NCI-H82 treated with DMSO at 0.1 percent for 48 hours (cell line): ENCODE measurements around the gene COMMD10.
A peak's percentile ranks its signal among the peaks of the same experiment; 100 is the strongest.
"Not testable (repeated sequence)": the region's sequence is repeated elsewhere in the genome, so short reads cannot be mapped to it uniquely, and the experiment has no call there.

Source experiments
- DNase-seq: peaks from one replicate; lab custom pipeline; 2025; ENCODE audit not compliant: unreplicated experiment; lab: John Stamatoyannopoulos, UW

The COMMD10 gene

DNA sequence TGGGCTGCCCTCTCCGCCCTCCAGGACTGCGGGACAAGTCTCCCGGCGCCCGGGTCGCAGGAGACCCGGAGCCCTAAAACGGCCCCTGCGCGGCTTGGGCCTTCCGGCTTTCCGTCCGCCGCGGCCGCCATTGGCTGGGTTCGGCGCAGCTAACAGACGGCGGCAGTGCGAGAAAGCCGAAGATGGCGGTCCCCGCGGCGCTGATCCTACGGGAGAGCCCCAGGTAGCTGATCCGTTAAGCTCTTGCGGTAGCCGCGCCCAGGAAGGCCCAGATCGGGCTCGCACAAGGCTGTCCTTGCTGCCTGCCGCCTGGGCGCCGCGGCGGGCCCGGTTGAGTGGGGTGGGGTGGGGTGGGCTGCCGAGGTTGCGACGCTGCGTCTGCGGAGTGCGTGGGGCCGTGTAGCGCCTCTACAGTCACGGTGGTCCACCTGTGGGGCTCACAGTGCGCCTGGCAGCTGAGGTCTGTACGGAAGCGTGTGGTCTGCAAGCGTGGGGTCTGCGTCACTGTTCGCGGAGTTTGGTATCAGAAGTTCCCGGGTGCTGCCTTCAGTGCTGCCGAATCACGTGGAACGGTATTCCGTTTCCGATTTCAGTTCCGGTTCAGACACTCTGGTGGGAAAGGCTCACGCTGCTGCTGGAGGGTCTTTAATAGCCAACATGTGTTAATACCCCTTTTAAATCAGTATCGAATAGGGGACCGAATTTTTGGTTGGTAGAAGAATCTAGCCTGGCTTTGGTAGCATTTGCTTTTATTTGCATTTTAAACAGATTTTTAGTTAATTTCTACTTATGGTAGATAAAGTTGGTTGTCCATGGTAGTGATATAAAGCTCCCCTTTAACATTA, at the start of gene COMMD10:
COMMD10 (plus strand) TSS at position 155 of the 845 bp plus-strand sequence.
- DNase-seq = peak; percentile 49

DNA sequence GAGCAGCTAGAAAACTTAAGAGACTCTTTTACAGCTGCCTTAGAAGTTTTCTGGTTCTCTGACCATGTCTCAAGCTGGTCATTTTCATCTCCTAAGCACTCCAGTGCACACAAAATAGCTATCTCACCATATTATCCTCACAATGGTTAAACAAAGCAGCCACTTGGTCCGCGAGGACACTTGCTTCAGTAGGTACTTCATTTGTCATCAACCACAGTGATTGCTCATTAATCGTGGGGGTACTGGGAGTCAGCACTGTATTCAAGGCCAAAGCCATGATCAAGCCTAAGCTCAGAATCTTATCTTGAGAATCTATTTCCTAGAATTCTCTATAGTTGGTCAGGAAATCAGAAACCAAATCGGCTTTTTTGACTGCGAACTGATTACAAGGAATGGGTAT, 49.7 kb upstream of the COMMD10 start:
- no peak for DNase-seq

DNA sequence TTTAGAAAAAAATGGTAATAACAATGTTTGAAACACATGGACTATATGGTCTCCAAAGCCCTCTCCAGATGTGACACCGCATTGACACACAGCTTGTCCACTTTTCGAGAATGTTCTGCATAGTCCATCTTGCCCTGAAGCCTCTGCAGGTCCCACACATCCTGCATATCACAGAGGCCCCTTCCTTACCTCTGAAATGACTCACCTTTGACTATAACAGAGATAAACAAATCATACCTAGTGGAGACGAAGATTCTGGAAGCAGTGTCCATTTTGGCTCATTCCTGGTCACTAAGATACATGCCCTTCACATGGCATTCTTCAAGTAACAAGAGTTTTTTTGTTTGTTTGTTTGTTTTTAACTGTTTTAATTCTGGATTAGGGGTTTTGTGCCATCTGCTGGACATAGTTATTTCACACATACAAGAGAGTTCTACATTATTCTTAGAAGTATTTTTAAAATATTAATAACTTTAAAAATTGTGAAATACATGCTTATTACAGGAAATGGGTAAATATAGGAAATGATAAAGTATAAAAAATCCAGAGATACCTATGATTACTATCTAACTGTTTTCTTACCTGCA, 47.5 kb upstream of the COMMD10 start:
- DNase-seq = no peak

DNA sequence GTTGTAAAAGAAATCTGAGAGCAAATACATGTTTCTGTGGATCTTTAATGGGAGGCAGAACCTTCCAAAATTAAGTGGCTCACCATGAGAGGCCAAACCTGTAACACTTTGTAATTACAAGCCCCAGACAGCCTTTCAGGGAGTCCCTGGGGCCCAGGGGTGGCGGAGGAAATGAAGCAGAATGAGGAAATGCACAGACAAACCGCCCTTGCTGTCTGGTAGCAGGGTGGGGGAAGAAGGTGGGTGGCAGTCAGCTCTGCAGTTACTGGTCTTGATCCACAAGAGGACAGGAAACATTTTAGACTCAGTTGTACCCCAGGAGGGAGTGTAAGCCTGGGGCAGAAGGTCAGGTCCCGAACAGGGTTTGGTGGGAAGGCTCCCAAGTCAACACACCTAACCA, 46.0 kb upstream of the COMMD10 start:
- no peak for DNase-seq

DNA sequence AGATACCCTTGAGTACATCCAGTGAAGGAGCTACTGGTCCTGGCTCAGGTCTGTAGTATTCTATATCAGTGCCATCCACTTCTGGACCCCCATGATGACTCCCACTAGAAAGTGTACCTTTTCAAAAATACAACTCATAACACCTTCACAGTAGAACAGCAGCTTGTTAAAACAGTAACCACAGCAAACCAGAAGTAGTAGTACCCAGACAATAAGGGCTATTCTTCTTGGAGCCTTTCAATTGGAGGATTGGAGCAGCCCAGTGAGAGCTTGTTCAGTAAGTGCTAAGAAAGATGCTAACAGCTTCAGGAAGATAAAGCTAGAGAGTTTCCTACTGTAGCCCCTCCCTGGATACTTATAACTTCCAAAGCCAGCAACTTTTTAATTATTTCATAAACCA, 42.5 kb upstream of the COMMD10 start:
- no peak for DNase-seq

DNA sequence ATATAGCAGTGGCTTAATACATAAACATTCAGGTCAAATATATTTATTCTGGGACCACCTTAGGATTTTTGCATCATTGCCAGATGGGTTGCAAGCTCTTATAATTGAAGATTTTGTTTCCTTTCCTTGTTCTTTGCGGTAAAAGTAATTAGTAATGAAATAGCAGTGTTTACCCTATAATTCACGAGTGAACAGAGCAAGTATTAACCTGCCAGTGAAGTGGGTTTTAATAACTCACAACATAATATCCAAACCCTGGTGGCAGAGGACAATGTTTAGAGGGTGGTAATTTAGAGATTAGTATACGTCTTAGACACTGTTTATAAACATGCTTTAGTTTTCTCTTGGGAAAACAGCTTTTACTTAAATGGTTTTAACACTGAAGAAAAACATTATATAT, 40.8 kb upstream of the COMMD10 start:
- DNase-seq = no peak

DNA sequence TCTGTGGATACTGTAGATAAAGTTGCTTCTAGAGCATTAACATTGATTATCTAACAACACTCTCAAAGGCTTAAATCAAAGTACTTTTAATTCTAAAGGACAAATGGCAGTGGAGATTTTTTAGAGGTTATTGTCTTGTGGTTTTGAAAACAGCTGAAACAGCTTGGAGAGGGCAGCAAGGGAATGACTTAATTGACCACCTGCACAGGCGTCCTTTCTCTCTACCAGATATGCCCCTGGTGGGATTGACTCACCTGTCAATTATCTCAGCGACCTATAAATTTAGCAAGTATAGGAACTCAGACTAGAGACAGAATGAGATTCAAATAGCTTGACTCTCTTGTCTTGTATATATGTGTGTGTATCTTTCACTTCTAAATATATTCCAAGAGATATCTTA, 39.0 kb upstream of the COMMD10 start:
- DNase-seq = no peak

DNA sequence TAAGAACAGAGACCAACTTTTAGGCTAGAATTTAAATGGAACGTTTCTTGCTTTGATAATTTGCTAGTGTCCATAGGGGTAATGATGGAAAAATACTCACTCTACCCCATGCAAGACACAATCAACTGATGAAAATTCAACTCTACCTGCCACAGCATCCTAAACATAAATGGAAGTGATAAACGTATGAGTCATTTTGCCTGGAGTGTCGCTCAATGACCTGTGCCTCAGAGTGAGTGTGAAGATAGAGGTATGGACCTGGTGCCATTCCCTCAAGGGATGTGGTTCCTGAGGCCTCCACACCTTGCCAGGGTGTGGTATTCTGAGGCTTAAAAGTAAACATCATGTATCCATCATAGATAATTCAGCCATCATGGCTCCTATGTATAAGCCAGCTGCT, 38.6 kb upstream of the COMMD10 start:
- DNase-seq = no peak

DNA sequence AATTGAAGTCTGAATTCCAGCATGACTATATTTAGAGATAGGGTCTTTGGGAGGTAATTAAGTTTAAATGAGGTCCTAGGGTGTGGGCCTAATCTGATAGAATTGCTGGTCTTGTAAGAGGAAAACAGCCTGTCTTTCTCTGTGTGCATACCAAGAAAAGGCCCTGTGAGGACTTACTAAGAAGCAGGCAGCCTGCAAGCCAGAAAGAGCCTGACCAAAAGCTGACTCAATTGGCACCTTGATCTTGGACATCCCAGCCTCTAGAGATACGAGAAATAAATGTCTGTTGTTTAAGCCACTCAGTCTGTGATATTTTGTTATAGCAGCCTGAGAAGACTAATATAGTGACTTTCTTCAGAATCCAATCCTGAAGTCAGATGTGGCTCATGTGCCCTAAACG, 38.0 kb upstream of the COMMD10 start:
- DNase-seq = no peak

DNA sequence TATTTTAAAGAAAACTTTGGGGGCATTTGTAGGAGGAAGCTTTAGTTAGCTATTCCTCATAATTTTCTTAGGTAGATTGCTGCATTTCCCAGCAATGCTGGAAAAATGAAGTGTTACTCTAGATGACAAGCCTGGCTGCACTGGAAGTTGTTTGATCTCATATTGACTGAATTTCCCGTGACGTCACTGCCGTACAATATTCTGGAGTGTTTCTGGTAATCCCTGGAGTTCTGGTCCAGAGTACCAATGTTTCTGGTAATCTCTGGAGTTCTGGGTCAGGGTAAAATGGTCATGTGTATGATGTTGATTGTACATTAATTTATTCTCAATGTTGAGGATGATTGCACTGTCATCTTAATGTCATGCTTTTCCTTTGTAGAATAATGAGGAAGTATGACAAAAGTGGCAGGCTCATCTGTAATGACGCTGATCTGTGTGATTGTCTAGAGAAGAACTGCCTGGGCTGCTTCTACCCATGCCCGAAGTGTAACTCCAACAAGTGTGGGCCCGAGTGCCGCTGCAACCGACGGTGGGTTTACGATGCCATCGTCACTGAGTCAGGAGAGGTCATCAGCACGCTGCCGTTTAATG, 26.4 kb upstream of the COMMD10 start:
- no peak for DNase-seq

DNA sequence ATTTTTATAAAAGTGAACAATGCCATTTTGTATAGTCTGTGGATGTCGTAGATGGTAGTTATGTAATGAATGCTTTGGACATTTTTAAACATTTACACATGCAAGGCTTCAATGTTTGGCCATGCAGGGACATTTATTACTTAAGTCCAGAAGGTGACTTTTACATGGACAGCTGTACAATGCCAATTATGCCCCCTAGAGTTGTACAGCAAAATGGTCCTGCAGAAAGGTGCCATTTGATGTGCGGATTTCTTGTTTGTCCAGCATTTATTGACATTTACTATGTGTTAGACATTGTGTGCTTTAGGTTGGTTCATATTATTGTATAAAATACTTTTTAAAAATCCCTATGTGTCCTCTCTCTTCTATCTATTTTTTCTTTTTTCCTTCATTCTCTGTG, 22.5 kb upstream of the COMMD10 start:
- no peak for DNase-seq

DNA sequence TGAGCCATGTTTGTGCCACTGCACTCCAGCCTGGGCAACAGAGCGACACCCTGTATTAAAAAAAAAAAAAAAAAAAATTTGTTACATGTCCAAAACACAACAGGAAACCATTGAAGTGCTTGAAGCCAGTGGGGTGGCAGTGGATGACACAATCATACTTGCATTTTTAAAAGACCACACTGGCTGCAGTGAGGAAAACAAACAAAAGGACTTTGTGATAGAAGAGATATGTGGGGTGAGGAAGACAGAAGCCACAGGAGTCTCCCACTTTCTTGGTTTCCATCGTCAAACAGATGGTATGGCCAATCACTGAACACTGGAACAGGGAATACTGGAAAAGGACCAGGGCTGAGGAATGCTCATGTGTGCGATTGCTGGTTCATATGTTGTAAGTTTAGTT, 20.9 kb upstream of the COMMD10 start:
- DNase-seq = no peak

DNA sequence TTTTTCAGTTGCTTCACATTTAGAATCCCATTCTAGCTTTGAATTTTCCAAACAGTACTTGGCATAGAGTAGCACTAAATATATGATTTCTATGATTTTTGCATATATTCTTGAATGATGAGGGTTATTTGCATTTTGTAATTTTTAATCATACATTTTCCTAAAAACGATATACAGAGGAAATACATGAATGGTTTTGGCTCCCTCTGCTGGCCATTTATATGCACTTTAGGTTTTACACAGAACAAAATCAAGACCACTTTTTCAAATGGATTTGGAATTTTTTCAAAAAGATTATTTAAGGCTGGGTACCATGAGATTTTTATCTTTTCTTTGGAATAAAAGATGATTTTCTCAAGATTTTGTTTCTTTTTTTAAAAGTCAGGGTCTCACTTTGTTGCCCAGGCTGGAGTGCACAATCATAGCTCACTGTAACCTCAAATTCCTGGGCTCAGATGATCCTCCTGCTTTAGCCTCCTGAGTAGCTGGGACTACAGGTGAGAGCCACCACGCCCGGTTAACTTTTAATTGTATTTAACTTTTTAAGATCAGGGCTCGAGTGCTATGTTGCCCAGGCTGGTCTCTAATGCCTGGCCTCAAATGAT, 16.7 kb upstream of the COMMD10 start:
- no peak for DNase-seq

DNA sequence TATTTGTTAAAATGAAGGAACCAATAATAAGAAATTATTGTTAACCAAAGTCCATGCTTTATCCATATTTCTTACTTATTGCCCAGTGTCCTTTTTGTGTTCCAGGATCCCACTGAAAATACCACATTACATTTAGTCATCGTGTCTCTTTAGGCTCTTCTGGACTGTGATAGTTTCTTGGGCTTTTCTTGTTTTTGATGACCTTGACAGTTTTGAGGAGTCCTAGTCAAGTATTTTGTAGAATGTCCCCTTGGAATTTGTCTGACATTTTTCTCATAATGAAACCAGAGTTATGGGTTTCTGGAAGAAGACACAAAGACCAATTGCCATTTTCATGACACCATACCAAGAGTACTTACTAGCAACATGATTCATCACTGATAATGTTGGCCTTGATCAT, 13.6 kb upstream of the COMMD10 start:
- DNase-seq = no peak

DNA sequence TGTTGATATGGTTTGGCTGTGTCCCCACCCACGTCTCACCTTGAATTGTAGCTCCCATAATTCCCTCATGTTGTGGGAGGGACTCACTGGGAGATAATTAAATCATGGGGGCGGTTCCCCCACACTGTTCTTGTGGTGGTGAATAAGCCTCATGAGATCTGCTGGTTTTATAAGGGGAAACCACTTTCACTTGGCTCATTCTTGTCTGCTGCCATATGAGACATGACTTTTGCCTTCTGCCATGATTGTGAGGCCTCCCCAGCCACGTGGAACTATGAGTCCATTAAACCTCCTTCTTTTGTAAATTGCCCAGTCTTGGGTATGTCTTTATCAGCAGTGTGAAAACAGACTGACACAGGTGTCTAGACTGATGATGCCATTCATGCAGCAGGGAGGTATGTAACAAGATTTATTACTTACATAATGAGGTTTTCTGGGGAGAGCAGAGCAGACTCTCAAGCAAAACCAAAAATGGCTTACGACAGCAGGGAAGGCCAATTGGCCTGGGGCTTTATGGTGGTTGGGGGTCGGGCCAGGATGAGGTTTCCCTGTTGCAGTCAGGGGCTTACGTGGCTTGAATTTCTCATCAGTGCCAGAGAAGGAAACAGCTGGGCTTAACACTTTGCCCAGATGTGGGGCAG, 9.5 kb upstream of the COMMD10 start:
- DNase-seq = no peak

DNA sequence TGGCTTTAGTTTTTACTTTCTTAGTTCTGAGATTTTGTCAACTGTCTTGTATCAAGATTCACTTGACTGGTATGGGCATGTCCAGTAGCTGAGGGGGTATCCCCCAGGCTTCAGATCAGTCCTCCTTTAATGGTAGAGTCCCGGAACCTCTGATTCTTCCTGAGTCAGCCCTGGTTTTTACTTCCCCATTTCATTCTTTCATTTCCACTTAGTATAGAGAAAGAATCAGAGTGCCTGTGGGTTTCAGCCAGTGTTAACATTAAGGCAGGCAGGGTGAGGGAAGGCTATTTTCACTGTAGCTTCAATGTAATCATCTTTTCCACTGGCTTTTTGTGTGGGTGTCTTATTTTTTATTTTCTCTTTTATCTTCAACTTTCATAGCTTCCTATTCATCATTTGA, 8.3 kb upstream of the COMMD10 start:
- DNase-seq = no peak

DNA sequence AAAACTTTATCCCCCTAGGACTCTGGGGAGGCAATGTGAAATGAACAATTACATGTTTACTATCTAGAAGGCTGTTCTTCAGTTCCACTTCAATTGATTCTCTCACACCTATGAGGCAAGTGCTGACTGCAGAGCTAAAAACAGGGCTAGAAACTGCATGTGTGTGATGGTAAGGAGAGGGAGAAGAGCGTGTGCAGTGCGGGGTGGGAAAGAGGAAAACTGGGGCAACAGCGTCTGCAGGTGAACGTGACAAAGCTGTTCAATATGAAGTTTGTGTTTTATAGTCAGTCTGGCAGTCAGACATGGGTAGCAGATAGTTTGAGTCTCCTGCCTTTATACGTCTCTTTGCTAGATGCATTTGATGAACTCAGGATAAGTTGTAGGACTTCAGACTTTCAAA, 6.6 kb upstream of the COMMD10 start:
- DNase-seq = no peak

DNA sequence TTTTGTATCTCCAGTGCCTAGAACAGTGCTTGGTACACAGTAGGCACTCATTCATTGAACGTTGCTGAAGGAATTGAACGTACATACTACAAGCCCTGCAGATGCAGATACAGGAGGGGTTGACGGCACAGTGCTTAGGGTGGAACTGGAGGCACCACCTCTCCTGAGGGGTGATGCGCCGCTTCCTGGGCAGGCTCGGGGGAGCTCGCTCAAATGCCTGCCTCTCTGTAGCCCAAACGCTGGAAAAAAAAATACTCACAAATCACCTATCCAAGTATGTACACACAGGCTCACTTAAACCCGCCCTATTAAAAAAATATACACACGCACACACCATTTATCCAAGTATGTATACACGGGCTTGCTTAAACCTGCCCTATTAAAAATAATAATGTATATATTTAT, 536 bp upstream of the COMMD10 start:
- no peak for DNase-seq

DNA sequence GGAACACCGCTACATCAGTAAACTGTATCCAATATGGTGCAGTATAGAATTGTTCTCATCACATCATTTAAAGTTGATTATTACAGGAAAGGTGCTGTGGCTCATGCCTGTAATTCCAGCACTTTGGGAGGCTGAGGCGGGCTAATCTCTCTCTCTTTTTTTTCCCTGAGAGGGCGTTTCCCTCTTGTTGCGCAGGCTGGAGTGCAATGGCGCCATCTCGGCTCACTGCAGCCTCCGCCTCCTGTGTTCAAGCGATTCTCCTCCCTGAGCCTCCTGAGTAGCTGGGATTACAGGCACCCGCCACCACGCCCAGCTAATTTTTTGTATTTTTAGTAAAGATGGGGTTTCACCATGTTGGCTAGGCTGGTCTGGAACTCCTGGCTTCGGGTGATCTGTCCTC, 1.5 kb downstream of the COMMD10 start:
- not testable (repeated sequence) for DNase-seq

DNA sequence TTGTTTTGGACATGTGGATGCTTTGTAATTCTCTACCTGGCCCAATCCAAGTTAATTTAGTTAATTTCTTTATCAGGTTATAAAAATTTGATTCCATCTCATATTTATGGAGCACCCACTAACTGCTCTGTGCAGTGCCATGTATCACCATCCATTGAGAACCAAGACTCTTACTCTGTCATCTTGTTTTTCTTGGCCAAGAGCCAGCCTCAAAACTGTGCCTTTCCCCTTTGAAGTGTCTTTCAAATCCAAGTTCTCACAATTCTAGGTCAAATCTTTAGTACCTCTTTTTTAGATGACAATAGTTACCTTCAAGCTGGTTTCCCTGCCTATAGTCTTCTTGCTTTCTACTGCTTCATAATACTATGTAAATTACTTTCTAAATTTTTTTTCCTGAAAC, 3.2 kb downstream of the COMMD10 start:
- no peak for DNase-seq

DNA sequence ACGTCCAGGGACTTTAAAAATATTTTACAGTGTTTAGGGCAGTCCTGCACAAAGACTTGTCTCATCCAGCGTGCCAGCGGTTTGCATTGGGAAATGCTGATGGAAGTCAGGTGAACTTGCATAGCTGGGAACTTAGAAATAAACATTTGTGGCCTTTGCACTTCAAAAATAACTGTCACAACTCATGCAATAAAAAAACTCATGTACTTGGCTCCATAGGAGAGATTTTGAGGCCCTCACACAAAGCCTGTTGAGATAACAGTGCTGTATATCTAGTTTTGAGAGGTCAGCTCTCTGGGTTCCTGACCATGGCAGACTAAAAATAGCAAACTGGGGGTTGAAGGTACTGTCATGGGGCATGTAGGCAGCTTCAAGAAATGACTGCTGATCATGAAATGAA, 5.5 kb downstream of the COMMD10 start:
- no peak for DNase-seq

DNA sequence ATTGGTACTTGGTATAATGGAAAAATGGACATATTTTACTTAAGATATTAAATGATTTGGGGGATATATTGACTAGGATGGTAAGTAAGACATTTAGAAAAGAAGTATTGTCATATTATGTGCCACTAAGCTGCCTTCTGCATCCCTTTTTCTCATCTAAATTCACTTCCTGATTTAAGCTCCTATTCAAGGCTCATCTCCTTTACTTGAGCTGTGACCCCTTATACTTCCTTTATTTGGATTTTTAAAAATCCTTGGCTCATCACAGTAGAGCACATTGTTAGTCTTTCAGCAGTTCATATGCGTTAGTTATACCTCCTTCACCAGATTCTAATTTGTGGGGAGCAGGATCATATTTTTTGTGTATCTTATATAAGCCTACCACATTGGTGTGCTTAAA, 6.6 kb downstream of the COMMD10 start:
- no peak for DNase-seq
